IPS DF 6.9 (cell line): ENCODE data around the gene ABCB7.
"Not testable (repeated sequence)": the region's sequence is repeated elsewhere in the genome, so short reads cannot be mapped to it uniquely, and the experiment has no call there.

Experiments
- DNase-seq: peaks from one replicate; pipeline ENCODE4 v3.0.0-alpha.2; 2013; ENCODE audit warnings: low read depth, low spot score
- H3K27ac ChIP-seq: one replicate; pipeline ENCODE4 v1.5.1; 2013; ENCODE audit warnings: low read length, control low read depth
- H3K27me3 ChIP-seq: 2 replicates; pipeline ENCODE4 v1.6.1; 2013; ENCODE audit warnings: mild to moderate bottlenecking, low read length; ENCODE audit not compliant: control insufficient read depth, insufficient read depth
- H3K36me3 ChIP-seq: 2 replicates; pipeline ENCODE4 v1.6.1; 2013; ENCODE audit warnings: low read length; ENCODE audit not compliant: control insufficient read depth, insufficient read depth
- H3K4me1 ChIP-seq: 2 replicates; pipeline ENCODE4 v1.6.1; 2013; ENCODE audit warnings: low read length; ENCODE audit not compliant: control insufficient read depth, insufficient read depth
- H3K4me3 ChIP-seq: 2 replicates; pipeline ENCODE4 v1.5.1; 2013; ENCODE audit warnings: mild to moderate bottlenecking, low read length
- H3K9me3 ChIP-seq: 2 replicates; pipeline ENCODE4 v1.6.1; 2013; ENCODE audit warnings: low read length, inconsistent platforms; ENCODE audit not compliant: control insufficient read depth, insufficient read depth
- WGBS: extraction: QIAGEN DNeasy Blood & Tissue Kit; methylation state at CpG from one replicate; pipeline ENCODE4 v1.1.7; 2013; ENCODE audit warnings: mixed read lengths, missing lambda C conversion rate; ENCODE audit not compliant: insufficient read length, insufficient coverage; 5-methylcytosine and 5-hydroxymethylcytosine counted together

The ABCB7 gene

DNA sequence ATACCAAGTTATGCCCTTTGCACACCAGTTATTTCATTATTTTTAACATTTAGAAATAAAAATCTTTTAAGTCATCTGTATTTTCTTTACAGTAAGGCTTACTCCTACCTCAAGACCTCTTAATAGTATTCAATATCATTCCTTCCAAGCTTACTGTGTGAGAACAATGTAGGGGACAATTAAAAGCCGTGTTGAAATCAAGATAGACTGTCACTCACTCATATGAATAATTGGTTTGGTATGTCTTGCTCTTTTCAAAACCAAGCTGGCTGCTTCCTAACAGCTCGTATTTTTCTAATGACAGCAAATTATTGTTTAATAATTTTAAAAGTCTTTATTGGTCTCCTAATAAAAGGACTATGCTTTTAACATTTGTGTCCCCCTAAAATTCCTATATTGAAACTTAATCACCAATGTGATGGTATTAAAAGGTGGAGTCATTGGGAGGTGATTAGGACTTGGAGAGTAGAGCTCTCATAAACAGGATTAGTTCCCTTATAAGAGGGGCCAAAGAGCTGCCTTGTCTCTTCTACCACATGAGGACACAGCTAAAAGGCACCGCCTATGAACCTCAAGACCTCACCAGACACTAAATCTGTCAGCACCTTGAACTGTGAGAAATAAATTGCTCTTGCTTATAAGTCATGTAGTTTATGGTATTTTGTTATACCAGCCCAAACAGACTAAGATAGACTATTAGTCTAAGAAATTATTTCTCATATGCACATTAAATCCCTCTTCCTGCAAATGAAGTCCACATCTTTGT, 4.1 kb downstream of the ABCB7 start:
- H3K27ac ChIP-seq, result no peak overlapping the region
- no peaks in the 10 kb centered on the region for H3K9me3 ChIP-seq
- DNase-seq, result no peak
- H3K27me3 ChIP-seq, result no peaks in the 10 kb centered on the region
- no CpG with 5 or more reads among the region's 3 CpGs for WGBS
- no peaks in the 10 kb centered on the region for H3K4me1 ChIP-seq
- no peaks in the 10 kb centered on the region for H3K36me3 ChIP-seq
- H3K4me3 ChIP-seq, result no peak overlapping the region

DNA sequence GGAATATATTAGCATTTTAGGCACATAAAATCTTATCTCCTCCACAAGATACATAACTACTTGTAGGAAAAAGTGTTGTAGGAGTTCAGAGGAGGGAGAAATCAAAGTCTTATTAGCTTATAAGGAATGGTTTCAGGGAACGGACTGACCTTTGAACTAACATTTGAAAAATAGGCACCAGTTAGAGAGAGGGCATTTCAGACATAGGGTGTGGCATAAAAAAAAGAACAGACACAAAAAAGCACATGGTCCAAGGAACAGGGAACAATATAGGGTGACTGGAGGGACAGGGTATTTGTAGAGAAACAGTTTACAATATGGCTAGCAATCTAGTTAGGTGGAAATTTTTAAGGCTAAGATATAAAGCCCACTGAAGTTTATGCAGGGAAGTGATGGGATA, 6.4 kb downstream of the ABCB7 start:
- DNase-seq, result no peak
- no CpG with 5 or more reads among the region's 1 CpG for WGBS
- H3K4me1 ChIP-seq, result no peaks in the 10 kb centered on the region
- H3K36me3 ChIP-seq, result no peaks in the 10 kb centered on the region
- H3K27me3 ChIP-seq, result no peaks in the 10 kb centered on the region
- H3K4me3 ChIP-seq, result no peak overlapping the region
- H3K27ac ChIP-seq, result no peak overlapping the region
- H3K9me3 ChIP-seq, result no peaks in the 10 kb centered on the region

DNA sequence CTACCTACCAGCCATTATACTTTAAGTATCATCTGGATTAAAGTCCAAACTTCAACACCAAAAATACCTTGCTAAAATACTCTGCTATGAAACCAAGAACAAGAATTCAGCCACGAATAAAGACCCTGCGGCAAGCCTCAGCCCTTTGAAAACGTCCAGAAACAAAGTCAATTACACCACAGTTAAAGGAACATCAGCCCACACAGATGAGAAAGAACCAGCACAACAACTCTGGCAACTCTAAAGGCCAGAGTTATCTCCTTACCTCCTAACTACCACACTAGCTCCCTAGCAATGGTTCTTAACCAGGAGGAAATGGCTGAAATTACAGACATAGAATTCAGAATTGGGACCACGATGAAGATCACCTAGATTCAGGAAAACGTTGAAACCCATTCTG, 23.4 kb downstream of the ABCB7 start:
- DNase-seq, result no peak
- Histone ChIP-seq H3K9me3 (no peaks in the 10 kb centered on the region), H3K4me3 (no peak overlapping the region), H3K36me3 (no peaks in the 10 kb centered on the region), H3K27ac (no peak overlapping the region), H3K4me1 (no peaks in the 10 kb centered on the region), H3K27me3 (no peaks in the 10 kb centered on the region)
- no CpG with 5 or more reads among the region's 5 CpGs for WGBS

DNA sequence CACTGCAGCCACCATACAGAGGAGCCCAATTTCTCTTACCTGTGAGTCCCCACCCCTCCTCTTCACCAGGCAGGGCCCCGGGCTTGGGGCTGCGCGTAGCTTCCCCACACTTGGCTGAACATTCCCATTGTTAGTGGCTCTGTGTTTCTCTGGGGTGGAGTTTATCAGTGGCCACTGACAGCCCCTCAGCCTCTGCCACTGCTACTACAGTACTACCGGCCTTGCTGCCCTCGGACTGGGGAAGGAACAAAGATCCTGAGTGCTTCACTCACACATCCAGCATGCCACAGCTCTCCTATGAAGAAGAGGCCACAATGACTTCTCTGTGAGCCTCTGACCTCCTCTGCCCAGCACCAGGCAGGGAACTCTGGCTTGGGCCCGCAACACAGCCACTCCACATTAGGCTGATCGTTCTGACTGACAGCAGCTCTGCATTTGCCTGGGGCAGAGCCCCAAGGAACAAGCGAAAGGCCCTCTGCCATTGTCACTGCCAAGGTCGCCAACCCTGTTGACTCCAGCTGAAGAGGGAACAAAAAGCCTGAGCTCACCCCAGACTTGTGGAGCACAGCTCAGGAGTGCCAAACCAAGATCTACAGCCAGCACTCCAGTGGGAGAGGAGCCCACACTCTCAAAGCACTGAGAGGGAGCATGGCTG, 24.0 kb downstream of the ABCB7 start:
- no peaks in the 10 kb centered on the region for H3K36me3 ChIP-seq
- no peak for DNase-seq
- no peak overlapping the region for H3K27ac ChIP-seq
- no CpG with 5 or more reads among the region's 9 CpGs for WGBS
- no peaks in the 10 kb centered on the region for H3K4me1 ChIP-seq
- no peaks in the 10 kb centered on the region for H3K27me3 ChIP-seq
- no peaks in the 10 kb centered on the region for H3K9me3 ChIP-seq
- no peak overlapping the region for H3K4me3 ChIP-seq

DNA sequence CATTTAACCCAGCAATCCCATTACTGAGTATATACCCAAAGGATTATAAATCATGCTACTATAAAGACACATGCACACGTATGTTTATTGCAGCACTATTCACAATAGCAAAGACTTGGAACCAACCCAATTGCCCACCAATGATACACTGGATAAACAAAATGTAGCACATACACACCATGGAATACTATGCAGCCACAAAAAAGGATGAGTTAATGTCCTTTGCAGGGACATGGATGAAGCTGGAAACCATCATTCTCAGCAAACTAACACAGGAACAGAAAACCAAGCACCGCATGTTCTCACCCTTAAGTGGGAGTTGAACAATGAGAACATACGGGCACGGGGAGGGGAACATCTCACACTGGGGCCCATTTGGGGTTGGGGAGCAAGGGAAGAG, 27.0 kb downstream of the ABCB7 start:
- H3K9me3 ChIP-seq, DNase-seq, H3K36me3 ChIP-seq, H3K27ac ChIP-seq, H3K27me3 ChIP-seq, H3K4me3 ChIP-seq, H3K4me1 ChIP-seq: not testable (repeated sequence)
- no CpG with 5 or more reads among the region's 4 CpGs for WGBS

DNA sequence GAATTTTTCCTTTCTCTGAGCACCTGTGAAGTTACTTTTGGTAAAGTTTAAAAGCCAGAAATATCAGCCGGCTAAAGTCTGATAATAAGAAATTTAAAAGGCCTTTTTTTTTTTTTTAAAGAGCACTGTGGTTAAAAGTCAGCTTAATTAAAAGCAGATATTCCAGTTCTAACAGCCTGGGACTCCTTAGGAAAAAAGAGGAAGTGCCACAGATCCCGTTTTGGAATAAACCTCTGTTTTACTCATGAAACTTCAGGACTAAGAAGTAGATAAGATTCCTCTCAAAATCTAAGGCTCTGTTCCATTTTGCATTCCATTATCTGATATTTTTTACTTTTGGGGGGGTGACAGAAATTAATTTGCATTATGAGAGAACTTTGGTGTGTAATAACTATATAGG, 37.8 kb downstream of the ABCB7 start:
- no peak overlapping the region for H3K27ac ChIP-seq
- no peak overlapping the region for H3K4me3 ChIP-seq
- no peaks in the 10 kb centered on the region for H3K36me3 ChIP-seq
- no peak for DNase-seq
- H3K9me3 ChIP-seq, result no peaks in the 10 kb centered on the region
- no peaks in the 10 kb centered on the region for H3K27me3 ChIP-seq
- WGBS, result no CpG with 5 or more reads among the region's 2 CpGs
- peaks cover 2% of the 10 kb centered on the region for H3K4me1 ChIP-seq

DNA sequence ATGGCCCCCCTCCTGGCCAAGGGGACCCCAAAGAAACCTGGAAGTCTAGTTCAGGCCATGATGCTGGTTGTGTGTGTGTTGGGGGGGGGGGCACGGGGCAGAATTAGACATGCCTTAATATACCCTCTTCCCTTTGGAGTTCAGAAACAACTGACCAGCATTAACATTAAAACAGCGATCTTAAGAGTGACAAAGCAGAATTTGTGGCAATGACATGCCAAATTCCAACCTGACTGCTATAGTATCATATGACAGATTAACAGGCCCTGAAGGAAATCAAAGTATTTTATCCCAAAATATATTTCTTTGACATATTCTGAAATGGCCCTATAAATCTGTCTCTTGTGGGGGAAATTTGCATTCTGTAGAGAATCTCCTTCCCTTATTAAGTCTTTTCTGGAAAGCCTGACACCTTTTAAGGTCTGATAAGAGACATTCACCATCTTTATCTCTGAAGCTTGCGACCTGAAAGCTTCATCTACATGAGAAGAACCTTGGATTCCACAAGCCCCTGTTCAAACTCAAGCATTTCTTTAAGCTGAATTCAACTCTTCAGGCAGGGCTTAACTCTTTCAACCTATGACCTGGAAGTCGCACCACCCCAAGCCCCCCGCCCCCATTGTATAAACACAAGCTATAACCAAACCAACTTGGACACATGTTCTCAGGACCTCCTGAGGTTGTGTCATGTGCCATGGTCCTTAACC, 40.2 kb downstream of the ABCB7 start:
- peaks cover 2% of the 10 kb centered on the region for H3K4me1 ChIP-seq
- no peak for DNase-seq
- no CpG with 5 or more reads among the region's 5 CpGs for WGBS

DNA sequence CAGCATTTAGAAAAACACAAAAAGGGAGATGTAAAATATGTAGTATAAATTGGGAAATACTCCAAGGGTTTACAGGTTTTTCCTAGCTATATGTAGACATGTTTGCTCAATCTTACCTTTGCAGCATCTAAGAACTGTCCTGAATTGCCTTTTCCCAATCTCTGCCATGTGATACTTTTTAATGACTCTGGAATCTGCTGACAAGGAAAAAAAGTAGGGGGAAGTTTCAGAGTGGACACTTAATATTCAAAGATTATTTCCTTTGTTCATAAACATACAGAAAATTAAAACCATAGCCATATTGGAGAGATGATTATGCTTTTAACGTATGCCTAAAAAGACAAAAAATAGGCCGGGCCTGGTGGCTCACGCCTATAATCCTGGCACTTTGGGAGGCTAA, 41.4 kb downstream of the ABCB7 start:
- no peaks in the 10 kb centered on the region for H3K36me3 ChIP-seq
- H3K4me1 ChIP-seq, result peaks cover 2% of the 10 kb centered on the region
- no peak for DNase-seq
- H3K27ac ChIP-seq, result no peak overlapping the region
- H3K27me3 ChIP-seq, result no peaks in the 10 kb centered on the region
- no peaks in the 10 kb centered on the region for H3K9me3 ChIP-seq
- WGBS, result no CpG with 5 or more reads among the region's 3 CpGs
- H3K4me3 ChIP-seq, result no peak overlapping the region

More for the DNA sequence above, 40.2 kb downstream of the ABCB7 start:
- Histone ChIP-seq H3K27ac (no peak overlapping the region), H3K27me3 (no peaks in the 10 kb centered on the region), H3K9me3 (no peaks in the 10 kb centered on the region), H3K36me3 (no peaks in the 10 kb centered on the region), H3K4me3 (no peak overlapping the region)

DNA sequence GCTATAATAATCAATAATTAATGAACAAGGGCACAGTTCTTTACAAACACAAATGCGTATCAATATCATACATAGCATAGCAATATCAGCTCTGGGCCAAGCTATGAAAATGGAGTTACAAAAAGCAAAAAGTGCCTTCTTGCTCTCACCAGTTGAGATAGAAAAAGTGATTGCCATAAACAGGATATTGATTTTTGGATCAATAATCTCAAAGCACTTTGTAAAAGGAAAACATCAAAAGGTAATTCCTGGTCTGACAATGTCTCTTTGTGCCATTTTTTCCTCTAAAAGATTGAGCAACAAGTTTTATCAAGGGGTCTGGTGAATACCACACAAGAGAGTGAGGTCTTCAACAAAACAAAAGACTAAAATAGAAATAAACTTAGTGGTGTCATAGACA, 42.4 kb downstream of the ABCB7 start:
- H3K27ac ChIP-seq, result no peak overlapping the region
- H3K4me1 ChIP-seq, result peaks cover 2% of the 10 kb centered on the region
- DNase-seq, result no peak
- H3K4me3 ChIP-seq, result no peak overlapping the region
- no peaks in the 10 kb centered on the region for H3K27me3 ChIP-seq
- no CpG with 5 or more reads among the region's 1 CpG for WGBS
- H3K9me3 ChIP-seq, result no peaks in the 10 kb centered on the region
- no peaks in the 10 kb centered on the region for H3K36me3 ChIP-seq

DNA sequence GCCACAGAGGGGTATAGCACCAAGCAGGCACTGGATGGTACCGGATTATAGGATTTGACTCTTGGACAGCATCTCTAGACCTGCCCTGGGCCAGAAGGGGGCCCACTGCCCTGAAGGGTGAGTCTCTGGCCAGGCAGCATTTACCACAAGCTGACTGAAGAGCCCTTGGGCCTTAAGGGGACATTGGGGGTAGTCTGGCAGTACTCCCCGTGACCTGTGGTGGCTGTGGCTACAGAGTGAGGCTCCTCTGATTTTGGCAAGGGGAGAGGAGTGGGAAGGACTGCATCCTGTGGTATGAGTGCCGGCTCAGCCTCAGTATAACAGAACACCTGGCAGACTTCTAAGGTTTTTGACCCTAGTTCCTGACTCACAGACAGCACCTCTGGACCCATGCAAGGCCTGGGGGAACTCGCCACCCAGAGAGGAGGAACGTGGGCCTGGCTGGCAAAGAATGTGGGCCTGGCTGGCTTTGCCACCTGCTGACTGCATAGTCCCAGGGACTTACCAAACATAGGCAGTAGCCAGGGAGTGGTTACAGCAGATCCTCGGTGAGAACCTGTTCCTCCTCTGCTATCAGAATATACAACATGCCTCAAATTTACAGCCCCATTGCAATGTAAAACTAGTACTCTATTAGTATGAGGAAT, 48.1 kb downstream of the ABCB7 start:
- no peaks in the 10 kb centered on the region for H3K36me3 ChIP-seq
- DNase-seq, result no peak
- no CpG with 5 or more reads among the region's 6 CpGs for WGBS
- no peaks in the 10 kb centered on the region for H3K9me3 ChIP-seq
- H3K4me1 ChIP-seq, result no peaks in the 10 kb centered on the region
- no peaks in the 10 kb centered on the region for H3K27me3 ChIP-seq
- H3K27ac ChIP-seq, result no peak overlapping the region
- no peak overlapping the region for H3K4me3 ChIP-seq
